Measurements from ENCODE around the gene GLOD5.
A peak's percentile ranks its signal among the peaks of the same experiment; 100 is the strongest.

GLOD5 gene

GRCh38 chrX:48761674-48762471 lies at the start of gene GLOD5:
GLOD5 (plus strand) TSS chrX:48761747; CDS start chrX:48761791, 44 bp downstream.
- DNase-seq = no peak

DNA sequence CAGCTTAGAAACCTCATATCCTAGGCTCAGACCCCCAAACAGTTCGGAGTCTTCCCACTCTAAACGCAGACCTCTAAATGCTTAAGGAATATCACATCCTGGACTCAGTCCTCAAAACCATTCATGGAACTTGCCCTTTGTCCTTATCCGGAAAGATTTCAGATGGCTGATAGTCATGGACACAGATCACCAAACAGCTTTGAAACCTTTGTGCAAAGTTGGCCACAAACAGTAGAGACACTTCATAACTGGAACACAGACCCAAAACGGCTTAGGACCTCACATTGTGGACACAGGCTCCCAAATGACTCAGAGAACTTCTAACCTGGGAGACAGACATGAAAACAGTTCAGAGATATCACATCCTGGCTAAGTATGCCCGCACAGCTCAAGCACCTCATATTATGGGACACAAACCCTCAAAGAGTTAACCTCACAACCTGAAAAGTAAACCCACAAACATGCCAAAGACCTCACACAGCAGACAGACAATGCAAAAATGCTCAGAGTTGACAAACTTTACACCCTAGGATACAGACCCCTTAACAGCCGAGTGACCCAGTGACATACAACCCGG lies 49.5 kb upstream of the GLOD5 start:
- DNase-seq = no peak

- no peak for DNase-seq
Measured at GRCh38 chrX:48713847-48714246, 47.7 kb upstream of the GLOD5 start.

DNA sequence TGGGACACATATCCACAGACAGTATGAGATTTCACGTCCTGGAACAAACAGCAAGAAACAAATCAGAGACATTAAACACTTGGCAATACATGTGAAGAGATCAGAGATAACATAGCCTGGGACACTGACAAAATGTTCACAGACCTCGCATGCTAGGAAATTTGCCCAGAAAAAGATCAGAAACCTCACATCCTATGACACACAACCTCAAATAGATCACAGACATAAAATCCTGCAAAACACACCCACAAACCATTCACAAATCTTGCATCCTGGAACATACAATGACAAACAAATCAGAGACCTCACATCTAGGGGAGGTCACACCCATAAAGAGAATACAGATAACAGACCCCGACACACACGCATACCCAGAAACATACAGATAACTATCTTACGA lies 47.0 kb upstream of the GLOD5 start:
- no peak for DNase-seq

DNA sequence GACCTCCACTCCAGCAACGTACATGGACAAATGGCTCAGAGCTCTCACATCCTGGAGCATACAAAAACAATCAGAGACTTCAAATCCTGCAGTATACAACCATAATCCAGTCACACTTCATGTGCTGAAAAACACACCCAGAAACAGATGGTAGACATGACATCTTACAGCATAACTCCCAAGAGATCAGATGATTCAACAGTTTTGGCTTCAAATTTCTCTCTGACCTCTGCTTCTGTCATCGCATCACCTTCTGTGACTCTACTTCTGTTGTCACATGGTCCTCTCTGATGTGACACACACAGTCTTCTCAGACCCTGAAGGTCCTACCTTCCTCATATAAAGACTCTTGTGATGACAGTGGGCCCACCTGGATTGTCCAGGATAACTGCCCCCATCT lies 46.5 kb upstream of the GLOD5 start:
- peak; percentile 30 for DNase-seq

DNA sequence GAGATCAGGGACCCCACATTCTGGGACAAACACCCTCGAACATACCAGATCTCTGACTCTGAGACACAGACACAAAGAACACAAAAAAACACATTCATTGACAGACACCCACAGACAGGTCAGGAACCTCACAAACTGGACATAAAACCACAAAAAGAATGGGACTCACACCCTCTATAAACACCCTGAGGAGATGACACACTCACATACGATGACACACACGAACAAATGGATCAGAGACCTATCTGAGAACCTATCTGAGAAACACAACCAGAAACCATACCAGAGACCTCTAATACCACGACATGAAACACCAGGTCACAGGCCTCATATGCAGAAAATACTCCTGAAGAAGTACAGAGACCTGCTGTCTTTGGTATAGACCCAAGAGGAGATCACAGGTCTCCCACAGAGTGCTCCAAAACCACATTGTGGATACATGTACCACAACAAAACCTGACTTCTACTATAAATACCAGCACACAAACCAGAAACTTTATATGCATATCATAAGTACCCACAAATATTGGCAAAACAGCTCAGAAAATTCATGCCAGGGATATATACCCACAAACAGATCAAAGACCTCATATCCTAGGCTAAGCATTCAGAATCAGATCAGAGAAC lies 45.6 kb upstream of the GLOD5 start:
- no peak for DNase-seq

- DNase-seq = no peak
Measured at GRCh38 chrX:48719958-48720357, 41.6 kb upstream of the GLOD5 start.

DNA sequence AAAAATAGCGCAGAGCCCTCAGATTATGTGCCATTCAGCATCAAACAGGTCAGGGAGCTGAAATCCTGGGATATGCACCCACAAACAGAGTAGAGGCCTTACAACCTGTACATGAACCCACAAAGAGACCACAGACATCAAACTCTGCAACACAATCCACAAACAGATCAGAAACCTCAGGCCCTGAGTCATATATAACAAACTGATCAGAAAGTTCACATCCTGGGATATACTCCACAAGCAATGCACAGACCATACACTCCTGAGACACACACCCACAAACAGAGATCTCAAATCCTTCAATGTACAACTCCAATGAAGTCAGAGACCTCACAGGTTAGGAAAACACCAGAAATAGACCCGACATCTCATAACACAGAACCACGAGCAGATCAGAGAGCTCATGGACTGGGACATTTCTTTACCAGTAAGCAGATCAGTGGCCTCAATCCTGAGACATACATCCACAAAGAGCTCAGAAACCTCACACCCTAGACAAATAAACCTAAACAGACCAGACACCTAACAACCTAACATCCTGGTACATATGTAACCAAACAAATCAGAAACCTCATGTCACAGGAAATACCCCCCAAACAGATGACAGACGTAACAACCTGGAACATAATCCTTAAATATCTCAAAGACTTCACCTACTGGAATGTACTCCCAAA lies 40.8 kb upstream of the GLOD5 start:
- DNase-seq = no peak

- DNase-seq = no peak
Measured at GRCh38 chrX:48721916-48722315, 39.6 kb upstream of the GLOD5 start.

GRCh38 chrX:48726596-48726995 lies 35.0 kb upstream of the GLOD5 start:
- DNase-seq = no peak

- DNase-seq = no peak
Measured at GRCh38 chrX:48728653-48729052, 32.9 kb upstream of the GLOD5 start.

DNA sequence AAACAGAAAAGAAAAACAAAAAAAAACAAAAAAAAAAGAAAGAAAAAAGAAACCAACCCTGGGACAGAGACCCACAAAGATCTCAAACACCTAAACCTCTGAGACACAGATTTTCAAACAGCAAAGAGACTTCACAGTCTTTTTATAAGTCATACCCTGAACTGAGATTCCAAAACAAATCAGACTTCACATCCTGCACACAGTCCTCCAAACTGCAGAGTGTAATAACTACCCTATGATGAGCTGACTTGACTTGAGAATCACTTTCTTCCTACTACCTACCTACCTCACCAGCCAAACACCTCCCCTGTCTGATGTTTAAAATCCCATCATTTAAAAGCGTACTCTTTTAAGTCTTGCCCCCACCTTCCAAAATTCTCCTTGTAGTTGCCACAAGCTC lies 25.2 kb upstream of the GLOD5 start:
- no peak for DNase-seq

- DNase-seq = no peak
Measured at GRCh38 chrX:48736878-48737212, 24.7 kb upstream of the GLOD5 start.

GRCh38 chrX:48737213-48737938 lies 24.2 kb upstream of the GLOD5 start:
- DNase-seq = peak; percentile 95

DNA sequence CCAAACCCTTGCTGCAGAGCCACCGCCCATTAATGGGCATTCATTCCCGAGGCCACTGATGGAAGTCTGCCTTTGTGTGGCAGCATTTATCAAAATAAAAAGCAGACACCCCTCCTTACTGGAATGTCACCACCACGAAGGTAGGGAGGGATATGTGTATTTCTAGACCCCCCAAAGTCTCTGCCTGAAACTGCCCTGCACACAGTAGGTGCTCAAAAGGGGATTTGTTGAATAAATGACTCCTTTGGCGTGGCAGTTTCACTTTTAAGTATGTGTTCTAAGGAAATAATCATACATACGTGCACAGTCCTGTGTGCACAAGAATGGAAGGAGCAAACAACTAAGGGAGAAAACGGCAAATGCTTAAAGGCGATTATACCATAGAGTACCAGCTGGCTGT lies 23.6 kb upstream of the GLOD5 start:
- no peak for DNase-seq

DNA sequence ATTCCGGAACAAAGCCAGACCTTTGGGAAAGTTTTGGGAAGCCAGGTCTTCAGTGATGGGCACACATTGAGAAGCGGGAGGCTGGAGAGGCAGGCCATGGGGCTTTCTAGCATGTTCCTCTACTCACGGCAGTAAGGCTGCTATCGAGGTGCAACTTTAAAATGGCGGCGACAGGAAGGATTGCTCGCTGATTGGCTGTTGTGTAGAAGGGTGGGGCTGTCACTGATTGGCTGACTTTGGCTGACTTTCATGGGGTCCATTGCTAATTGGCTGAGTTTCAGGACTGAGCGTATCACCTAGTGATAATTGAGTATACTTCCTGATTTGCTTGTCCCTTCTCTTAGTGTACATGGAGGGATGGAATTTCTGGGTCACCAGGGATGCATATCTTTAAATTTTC lies 19.7 kb upstream of the GLOD5 start:
- no peak for DNase-seq

GRCh38 chrX:48745222-48745621 lies 16.3 kb upstream of the GLOD5 start:
- DNase-seq = no peak

GRCh38 chrX:48747415-48748016 lies 14.0 kb upstream of the GLOD5 start:
- no peak for DNase-seq

DNA sequence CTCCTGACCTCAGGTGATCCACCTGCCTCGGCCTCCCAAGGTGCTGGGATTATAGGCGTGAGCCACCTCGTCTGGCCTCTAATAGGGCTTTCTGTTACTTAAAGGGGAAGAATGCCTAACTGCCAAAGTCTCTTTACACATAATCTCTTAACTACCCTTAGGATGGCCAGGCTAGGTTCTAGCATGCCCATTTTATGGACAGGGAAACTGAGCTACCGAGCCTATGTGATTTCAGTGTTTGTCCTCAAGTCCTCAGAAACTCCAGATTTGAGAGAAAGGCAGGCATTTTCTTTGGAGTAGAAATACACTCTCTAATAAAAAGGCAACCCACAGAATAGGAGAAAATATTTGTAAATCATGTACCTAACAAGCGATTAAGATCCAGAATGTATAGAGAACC lies 12.4 kb upstream of the GLOD5 start:
- DNase-seq = no peak

DNA sequence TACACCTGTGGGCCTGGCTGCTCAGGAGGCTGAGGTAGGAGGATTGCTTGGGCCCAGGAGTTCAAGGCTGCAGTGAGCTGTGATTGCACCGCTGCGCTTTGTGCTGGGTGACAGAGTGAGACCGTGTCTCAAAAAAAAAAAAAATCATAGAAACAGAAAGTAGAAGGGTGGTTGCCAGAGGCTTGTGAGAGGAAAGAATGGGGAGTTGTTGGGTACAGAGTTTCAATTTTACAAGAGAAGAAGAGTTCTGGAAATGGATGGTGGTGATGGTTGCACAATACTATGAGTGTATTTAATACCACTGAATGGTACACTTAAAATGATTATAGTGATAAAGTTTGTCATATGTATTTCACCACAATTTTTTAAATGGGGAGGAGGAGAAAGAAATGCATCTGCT lies 10.2 kb upstream of the GLOD5 start:
- no peak for DNase-seq

GRCh38 chrX:48752498-48752897 lies 9.0 kb upstream of the GLOD5 start:
- DNase-seq = no peak

DNA sequence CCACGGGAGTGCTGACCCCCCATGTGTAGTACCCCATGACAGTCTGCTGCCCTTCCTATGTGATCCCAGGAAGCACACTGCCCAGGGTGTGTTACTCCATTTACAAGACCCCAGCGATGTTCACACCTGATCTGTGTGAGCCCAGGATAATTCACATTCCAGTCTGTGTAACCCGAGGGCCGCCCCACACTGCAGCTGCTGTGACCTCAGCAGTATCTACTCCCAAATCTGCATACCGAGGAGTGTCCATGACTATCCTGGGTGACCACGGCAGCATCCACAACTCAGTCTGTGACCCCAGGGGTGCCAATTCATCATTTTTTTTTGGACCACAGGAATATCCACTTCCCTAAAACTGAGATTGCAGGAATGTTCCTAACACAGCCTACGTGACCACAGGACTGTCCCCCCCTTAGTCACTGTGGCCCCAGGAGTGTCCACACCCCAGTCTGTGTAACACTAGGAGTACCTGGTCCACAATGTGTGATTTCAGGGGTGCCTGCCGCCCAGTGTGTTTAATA lies 7.8 kb upstream of the GLOD5 start:
- no peak for DNase-seq

GRCh38 chrX:48754238-48754637 lies 7.3 kb upstream of the GLOD5 start:
- no peak for DNase-seq

Measured in DMS 273 treated with DMSO at 0.1 percent for 48 hours (cell line).